Parathyroid adenoma (tissue), 2 donors: ENCODE measurements around the gene NAALADL2.

Source experiments
- H2AFZ ChIP-seq: fragments of 300-600 bp; sonication (generic); one replicate; pipeline ENCODE4 v1.7.0; 2017; ENCODE audit warnings: antibody characterized with exemption, mild to moderate bottlenecking
- H3K27ac ChIP-seq: fragments of 300-600 bp; sonication (generic); one replicate; pipeline ENCODE4 v1.7.0; 2017
- H3K27me3 ChIP-seq: fragments of 300-600 bp; sonication (generic); one replicate; pipeline ENCODE4 v1.7.0; 2017; ENCODE audit warnings: low read length; ENCODE audit not compliant: control insufficient read depth, insufficient read depth
- H3K36me3 ChIP-seq: fragments of 300-600 bp; sonication (generic); one replicate; pipeline ENCODE4 v1.7.0; 2017; ENCODE audit warnings: low read length; ENCODE audit not compliant: control insufficient read depth, insufficient read depth
- H3K4me1 ChIP-seq: fragments of 300-600 bp; sonication (generic); one replicate; pipeline ENCODE4 v1.7.0; 2017; ENCODE audit warnings: control low read depth
- H3K4me2 ChIP-seq: fragments of 300-600 bp; sonication (generic); one replicate; pipeline ENCODE4 v1.7.0; 2017; ENCODE audit warnings: low read length
- H3K4me3 ChIP-seq: fragments of 300-600 bp; sonication (generic); one replicate; pipeline ENCODE4 v1.7.0; 2017; ENCODE audit warnings: low read depth, low read length
- H3K79me2 ChIP-seq: fragments of 300-600 bp; sonication (generic); one replicate; pipeline ENCODE4 v1.7.0; 2017; ENCODE audit warnings: control low read depth
- H3K9ac ChIP-seq: fragments of 300-600 bp; sonication (generic); one replicate; pipeline ENCODE4 v1.7.0; 2017; ENCODE audit warnings: mild to moderate bottlenecking
- H3K9me3 ChIP-seq: fragments of 300-600 bp; sonication (generic); one replicate; pipeline ENCODE4 v1.7.0; 2017; ENCODE audit warnings: low read length; ENCODE audit not compliant: control insufficient read depth
- TF ChIP-seq, protein P1 (sequence below): fragments of 300-600 bp; sonication (generic); IDR thresholded peaks from one replicate; pipeline ENCODE4 v1.7.0; 2017; ENCODE audit warnings: antibody characterized with exemption, mild to moderate bottlenecking
- donor health status: primary hyperparathyroidism.

NAALADL2 gene

DNA sequence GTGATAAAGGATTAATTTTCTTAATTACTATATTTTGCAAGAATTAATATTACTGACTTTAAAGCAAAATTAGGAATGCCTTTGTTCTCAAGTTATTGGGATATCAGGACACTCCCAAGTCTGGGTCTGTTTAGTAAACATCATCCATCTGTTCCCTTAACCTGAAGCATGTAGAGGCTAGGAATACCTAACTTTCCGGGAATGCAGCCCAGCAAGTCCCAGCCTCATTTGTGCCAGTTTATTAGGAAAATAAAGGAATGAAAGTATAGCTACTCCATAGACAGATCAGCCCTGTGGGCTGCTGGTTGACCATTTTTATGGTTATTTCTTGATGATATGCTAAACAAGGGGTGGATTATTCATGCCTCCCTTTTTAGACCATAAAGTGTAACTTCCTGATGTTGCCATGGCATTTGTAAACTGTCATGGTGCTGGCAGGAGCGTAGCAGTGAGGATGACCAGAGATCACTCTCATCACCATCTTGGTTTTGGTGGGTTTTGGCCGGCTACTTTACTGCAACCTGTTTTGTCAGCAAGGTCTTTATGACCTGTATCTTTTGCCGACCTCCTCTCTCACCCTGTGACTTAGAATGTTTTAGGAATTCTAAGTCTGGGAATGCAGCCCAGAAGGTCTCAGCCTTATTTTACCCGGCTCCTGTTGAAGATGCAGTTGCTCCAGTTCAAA, 540.2 kb downstream of the NAALADL2 start:
- Histone ChIP-seq H3K9ac (no peak overlapping the region), H3K79me2 (no peaks in the 10 kb centered on the region)

DNA sequence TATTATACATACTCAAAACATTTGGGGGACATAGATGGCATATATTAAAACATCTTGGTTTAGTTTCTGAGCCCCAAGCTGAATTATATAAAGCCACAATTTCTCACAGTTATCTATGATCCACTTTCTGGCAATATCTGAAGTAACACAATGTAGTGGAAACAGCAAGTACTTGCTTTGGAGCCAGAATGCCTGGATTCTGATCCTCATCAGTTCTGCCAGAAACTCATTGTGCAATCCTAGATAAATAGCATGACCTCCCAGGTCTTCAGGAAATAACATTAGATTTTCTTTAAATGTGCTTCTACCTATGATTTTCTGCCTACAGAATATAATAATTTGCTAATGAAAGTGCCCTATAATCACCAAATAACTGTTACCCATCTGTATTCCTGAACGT, 544.9 kb downstream of the NAALADL2 start:
- Histone ChIP-seq H3K27me3 (no peaks in the 10 kb centered on the region), H2AFZ (no peak overlapping the region), H3K9ac (no peak overlapping the region), H3K9me3 (no peaks in the 10 kb centered on the region), H3K4me2 (no peak overlapping the region), H3K79me2 (no peaks in the 10 kb centered on the region), H3K4me3 (no peak overlapping the region), H3K27ac (no peak overlapping the region), H3K4me1 (no peaks in the 10 kb centered on the region), H3K36me3 (no peaks in the 10 kb centered on the region)
- TF ChIP-seq, protein P1, sequence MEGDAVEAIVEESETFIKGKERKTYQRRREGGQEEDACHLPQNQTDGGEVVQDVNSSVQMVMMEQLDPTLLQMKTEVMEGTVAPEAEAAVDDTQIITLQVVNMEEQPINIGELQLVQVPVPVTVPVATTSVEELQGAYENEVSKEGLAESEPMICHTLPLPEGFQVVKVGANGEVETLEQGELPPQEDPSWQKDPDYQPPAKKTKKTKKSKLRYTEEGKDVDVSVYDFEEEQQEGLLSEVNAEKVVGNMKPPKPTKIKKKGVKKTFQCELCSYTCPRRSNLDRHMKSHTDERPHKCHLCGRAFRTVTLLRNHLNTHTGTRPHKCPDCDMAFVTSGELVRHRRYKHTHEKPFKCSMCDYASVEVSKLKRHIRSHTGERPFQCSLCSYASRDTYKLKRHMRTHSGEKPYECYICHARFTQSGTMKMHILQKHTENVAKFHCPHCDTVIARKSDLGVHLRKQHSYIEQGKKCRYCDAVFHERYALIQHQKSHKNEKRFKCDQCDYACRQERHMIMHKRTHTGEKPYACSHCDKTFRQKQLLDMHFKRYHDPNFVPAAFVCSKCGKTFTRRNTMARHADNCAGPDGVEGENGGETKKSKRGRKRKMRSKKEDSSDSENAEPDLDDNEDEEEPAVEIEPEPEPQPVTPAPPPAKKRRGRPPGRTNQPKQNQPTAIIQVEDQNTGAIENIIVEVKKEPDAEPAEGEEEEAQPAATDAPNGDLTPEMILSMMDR = no peak

More for the DNA sequence above, 540.2 kb downstream of the NAALADL2 start:
- Histone ChIP-seq H3K27me3 (no peaks in the 10 kb centered on the region), H2AFZ (no peak overlapping the region), H3K9me3 (no peaks in the 10 kb centered on the region), H3K36me3 (no peaks in the 10 kb centered on the region), H3K27ac (no peak overlapping the region), H3K4me2 (no peak overlapping the region), H3K4me1 (no peaks in the 10 kb centered on the region), H3K4me3 (no peak overlapping the region)
- TF ChIP-seq, protein P1 = no peak

DNA sequence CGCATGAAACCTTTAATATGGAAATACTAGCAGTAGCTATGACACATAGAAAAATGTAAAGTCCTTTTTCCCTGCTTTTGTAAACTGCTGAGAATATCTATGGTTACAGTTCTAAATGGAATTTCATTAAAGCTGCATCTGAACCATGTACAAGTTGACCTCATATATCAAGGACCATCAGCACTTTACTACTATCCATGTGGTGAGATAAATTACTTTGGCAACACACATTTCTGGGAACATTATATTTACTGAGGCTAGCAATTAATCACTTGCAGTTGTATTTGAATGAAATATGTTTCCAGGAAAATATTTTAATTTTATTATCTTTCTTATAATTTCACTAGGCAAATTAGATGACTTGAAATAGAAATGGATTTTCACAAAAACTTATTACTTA, 545.5 kb downstream of the NAALADL2 start:
- TF ChIP-seq, protein P1 = no peak

DNA sequence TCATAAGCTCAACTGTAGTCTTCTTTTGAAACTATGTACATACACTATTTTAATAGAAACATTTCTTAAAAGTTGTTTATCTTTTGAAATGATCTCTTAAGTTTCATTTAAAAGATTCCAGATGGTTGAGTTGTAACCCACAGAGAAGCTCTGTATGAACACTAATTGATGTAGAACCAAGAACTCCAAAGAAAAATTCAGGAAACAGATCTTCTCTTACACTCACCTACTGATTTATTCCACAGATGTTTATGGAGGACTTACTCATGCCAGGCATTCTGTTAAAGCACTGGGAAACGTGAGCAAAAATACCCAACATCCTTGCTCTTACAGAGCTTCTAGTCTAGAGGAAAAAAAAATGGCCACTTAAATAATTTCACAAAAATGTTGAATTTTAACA, 551.1 kb downstream of the NAALADL2 start:
- no peaks in the 10 kb centered on the region for H3K79me2 ChIP-seq
- no peak overlapping the region for H3K4me2 ChIP-seq
- no peaks in the 10 kb centered on the region for H3K27me3 ChIP-seq
- no peak overlapping the region for H3K9ac ChIP-seq
- H3K36me3 ChIP-seq = no peaks in the 10 kb centered on the region
- no peak overlapping the region for H2AFZ ChIP-seq
- no peak overlapping the region for H3K27ac ChIP-seq
- no peaks in the 10 kb centered on the region for H3K9me3 ChIP-seq
- H3K4me1 ChIP-seq = no peaks in the 10 kb centered on the region
- TF ChIP-seq, protein P1 = no peak
- no peak overlapping the region for H3K4me3 ChIP-seq

More for the DNA sequence above, 545.5 kb downstream of the NAALADL2 start:
- no peak overlapping the region for H3K4me3 ChIP-seq
- no peaks in the 10 kb centered on the region for H3K36me3 ChIP-seq
- no peaks in the 10 kb centered on the region for H3K79me2 ChIP-seq
- no peak overlapping the region for H3K4me2 ChIP-seq
- no peak overlapping the region for H2AFZ ChIP-seq
- H3K27ac ChIP-seq = no peak overlapping the region
- no peaks in the 10 kb centered on the region for H3K27me3 ChIP-seq
- H3K9me3 ChIP-seq = no peaks in the 10 kb centered on the region
- H3K4me1 ChIP-seq = no peaks in the 10 kb centered on the region
- no peak overlapping the region for H3K9ac ChIP-seq

DNA sequence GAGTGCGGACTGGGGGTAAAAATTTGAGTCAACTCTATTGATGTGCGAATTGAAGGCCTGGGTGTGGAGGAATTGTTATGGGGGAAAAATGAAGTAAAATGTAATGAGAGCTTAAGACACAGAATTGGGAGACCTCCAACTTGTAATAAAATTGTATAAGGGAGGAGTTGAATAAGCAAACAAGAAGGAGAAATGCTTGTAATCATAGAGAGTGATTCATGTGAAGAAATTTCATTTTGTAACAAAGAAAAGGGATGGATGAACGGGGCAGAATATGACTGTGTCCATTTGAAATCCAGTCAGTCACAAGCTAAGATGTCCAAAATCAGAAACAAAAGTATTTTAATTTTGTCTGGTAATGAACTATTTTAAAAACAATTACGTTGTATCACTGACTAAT, 552.3 kb downstream of the NAALADL2 start:
- Histone ChIP-seq H3K9me3 (no peaks in the 10 kb centered on the region), H3K27me3 (no peaks in the 10 kb centered on the region), H3K36me3 (no peaks in the 10 kb centered on the region), H3K27ac (no peak overlapping the region), H2AFZ (no peak overlapping the region), H3K4me2 (no peak overlapping the region), H3K4me3 (no peak overlapping the region), H3K79me2 (no peaks in the 10 kb centered on the region), H3K4me1 (no peaks in the 10 kb centered on the region), H3K9ac (no peak overlapping the region)
- TF ChIP-seq, protein P1 = no peak
